GM21390 (cell line): ENCODE measurements around the gene SYTL3.
"Not testable (repeated sequence)": the region's sequence is repeated elsewhere in the genome, so short reads cannot be mapped to it uniquely, and the experiment has no call there.

Experiments
- ATAC-seq: cut with Tn5 transposase; IDR thresholded peaks from one replicate; pipeline ENCODE4 v1.9.1; 2021; ENCODE audit not compliant: unreplicated experiment

Gene SYTL3

GRCh38 chr6:158661156-158661685, 11.4 kb downstream of the SYTL3 start:
- ATAC-seq, result no peak

DNA sequence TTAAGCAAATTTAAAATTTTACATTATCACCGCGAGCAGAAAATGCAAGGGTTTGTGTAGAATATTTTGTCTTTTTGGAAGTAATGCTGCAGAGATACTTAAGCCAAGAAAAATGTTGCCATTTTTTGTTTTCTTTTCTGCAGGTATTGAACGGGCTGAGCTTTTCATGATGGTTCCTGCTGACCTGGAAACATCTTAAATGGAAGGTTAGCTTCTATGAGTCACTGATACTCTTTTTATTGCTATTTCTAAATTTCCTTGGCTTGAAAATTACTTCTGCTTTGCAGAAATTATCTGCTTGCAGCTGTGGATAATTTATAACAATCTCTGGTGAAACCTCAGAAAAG, 12.7 kb downstream of the SYTL3 start:
- no peak for ATAC-seq

DNA sequence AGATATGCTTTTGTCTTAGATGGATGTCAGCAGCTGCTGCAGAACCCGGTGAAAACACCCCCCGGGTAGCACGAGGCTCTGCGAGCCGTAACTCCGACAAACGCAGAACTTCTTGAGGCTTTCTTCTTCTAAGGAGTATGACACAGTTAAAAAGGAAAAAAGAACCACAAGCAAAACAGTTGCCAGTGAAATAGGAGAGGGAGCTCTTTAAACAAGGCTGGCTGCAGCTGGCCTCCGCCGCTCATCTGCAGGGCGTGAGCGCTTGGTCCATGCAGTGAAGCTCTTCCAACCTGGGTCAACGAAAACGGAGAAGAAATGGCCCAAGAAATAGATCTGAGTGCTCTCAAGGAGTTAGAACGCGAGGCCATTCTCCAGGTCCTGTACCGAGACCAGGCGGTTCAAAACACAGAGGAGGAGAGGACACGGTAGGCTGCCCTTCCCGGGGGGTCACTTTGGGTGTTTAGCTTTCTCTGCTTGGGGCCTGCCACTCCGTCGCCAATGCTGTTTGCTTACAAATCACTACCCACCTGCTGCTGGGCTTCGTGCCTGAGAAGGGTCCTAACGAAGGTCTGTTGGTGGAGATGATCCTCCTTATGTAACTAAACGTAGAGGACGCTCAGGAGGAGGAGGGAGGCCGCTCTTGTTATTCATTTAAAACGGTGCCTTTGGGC, 13.2 kb downstream of the SYTL3 start:
- no peak for ATAC-seq

- no peak for ATAC-seq
Observed at GRCh38 chr6:158663625-158664165, 13.8 kb downstream of the SYTL3 start.

- no peak for ATAC-seq
Observed at GRCh38 chr6:158665332-158665731, 15.5 kb downstream of the SYTL3 start.

DNA sequence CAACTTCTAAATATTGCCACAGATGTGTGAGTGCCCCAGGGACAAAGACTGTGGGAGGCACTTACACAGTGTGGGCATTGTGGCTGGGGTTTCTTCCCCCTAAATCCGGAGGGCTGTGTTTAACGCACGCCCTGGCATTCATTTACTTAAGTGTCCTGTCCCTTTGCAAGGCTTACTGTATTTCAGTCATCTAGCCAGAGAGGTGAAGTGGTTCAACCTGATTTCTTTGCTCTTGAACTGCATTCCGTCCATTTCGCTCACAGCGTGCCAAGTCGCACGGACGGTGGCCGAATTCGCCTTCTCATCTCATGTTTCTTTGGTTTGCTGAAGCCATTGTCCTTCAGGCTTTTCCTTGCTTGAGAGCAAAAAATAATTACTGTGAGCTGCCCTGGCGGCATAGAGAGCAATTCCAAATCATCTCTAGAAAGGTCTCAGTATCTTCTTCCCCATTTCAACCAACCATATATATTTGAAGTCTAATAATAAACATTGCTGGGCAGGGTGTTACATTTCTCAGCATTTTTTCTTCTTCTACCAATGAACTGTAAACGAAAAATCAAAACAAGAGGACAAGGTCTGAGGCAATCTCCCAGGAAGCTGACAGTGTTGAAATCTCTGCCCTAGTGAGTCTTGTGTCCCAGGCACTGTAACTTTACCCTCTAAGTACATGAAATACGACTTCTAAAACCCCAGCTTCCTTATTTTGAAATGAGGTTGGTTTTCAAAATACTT, 16.9 kb downstream of the SYTL3 start:
- ATAC-seq, result no peak

GRCh38 chr6:158667360-158667981, 17.6 kb downstream of the SYTL3 start:
- ATAC-seq, result no peak

DNA sequence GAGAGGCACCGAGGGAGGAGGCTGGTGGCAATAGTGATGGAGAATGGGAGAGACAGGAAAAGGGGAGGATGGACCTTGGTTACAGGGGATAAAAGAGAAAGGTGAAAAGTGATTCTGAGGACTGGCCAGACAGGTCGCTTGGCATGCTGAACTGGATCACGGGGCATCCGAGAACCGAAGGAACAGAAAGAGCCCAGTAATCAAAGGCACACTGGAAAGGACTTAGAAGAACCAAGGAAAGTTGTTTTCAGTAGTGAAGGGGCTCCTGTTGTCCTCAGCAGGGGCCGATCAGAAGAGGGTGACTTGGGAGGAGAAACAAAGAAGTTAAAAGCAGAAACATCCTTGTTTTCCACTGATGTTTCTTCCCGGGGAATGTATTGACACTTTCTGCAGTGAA, 18.9 kb downstream of the SYTL3 start:
- no peak for ATAC-seq

DNA sequence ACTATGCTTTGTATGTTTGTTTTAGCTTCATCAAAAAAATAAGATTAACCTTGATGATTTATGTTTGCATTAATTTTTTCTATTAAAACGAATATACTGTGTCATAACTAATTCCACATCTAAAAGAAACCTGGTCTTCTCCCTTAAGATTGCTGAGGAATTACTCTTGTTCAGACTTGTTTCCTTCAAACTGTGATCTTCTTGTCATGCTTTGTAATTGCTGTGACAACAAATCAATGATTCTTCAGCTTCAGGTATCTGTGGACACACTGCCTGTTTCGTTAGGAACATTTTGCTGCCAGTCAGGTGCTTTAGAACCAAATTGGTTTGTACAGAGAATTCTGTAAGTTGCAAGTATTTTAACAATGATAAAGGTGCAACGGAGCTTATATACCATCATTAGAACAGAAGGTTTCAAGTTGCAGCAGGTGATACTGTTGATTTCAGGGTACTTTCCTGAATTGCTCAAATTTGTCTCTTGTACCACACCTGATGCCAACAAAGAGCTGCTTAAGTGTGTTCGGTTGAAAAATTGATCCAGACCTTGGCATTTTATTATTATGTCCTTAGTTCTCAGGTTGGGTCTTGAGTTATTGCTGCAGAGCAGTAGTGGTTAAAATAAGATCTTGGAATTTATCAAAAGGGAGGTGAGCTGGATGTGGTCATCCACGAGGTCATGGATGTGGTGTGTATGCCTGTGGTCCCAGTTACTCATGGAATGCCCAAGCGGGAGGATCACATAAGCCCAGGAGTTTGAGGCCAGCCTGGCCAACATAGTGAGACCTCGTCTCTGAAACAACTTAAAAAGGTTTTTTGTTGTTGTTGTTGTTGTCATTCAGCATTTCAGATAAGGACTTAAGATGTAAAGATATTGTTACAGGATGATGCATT, 19.5 kb downstream of the SYTL3 start:
- no peak for ATAC-seq

GRCh38 chr6:158672119-158672518, 22.3 kb downstream of the SYTL3 start:
- ATAC-seq, result not testable (repeated sequence)

DNA sequence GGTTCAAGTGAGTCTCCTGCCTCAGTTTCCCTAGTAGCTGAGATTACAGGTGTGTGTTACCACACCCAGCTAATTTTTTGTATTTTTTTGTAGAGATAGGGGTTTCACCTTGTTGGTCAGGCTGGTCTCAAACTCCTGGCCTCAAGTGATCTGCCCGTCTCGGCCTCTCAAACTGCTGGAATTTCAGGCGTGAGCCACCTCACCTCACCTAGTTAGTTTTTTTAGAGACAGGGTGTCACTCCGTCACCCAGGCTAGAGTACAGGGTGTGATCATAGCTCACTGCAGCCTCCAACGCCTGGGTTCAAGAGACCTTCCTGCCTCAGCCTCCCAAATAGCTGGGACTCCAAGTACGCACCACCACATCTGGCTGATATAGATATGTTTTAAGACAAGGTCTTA, 22.9 kb downstream of the SYTL3 start:
- no peak for ATAC-seq

DNA sequence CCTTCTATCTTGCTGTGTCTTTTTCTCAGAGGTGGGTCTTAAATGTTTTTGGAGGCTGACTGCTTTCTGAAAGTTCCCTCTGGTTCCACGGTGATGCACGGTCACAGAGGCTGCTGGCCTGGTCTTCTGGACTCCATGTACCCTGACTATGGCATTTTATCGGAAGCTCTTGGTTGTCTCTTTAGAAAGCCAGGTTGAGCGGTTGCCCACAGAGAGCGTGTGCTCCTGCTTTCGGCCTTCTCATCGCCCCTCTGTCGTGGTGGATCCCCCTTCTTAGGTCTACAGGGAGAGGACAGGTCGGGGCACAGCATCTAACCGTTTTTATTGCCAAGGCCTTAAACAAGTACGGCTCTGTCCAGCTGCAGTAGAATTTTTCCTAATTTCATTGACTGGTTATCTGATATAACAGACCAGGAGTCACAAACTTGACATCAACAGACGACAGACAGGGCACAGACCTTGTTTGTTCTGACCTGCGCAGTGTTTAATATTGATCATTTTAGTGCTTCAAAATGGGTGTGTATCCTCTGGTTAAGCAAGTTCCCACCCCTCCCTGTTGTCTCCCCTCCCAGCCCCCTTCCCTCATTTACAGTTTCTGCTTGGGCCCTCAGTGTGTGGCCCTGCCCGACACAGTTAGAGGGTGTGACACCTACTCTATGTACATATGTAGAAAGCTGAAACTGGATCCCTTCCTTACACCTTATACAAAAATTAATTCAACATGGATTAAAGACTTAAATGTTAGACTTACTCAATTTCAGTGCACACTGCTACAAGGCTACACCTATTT, 24.7 kb downstream of the SYTL3 start:
- ATAC-seq, result no peak

DNA sequence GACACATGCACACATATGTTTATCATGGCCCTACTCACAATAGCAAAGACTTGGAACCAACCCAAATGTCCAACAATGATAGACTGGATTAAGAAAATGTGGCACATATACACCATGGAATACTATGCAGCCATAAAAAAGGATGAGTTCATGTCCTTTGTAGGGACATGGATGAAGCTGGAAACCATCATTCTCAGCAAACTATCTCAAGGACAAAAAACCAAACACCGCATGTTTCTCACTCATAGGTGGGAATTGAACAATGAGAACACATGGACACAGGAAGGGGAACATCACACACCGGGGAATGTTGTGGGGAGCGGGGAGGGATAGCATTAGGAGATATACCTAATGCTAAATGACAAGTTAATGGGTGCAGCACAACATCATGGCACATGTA, 27.2 kb downstream of the SYTL3 start:
- not testable (repeated sequence) for ATAC-seq

DNA sequence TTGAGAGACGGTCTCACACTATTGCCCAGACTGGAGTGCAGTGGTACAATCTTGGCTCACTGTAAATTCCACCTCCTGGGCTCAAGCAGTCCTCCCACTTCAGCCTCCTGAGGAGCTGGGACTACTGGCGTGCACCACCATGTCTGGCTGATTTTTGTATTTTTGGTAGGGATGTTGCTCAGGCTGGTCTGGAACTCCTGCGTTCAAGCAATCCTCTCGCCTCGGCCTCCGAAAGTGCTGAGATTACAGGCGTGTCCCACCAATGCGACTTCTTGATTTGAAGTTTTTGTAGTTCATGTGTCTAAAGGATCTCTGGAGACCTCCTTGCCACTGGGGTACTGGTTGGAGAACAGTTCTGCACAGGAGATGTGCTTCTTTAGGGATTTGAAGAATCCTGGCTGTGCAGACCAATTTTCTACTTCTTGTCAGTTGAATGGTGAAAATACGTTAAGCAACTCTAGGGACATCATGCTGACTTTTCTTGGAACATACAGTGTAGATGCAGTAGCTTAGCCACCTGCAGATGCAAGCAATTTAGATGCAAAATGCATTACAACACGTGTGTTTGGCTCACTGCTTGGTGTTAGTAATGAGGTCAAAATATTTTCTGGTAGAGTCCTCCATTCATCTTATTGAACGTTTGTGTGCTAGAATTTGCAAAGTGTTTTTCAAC, 28.2 kb downstream of the SYTL3 start:
- ATAC-seq, result no peak

DNA sequence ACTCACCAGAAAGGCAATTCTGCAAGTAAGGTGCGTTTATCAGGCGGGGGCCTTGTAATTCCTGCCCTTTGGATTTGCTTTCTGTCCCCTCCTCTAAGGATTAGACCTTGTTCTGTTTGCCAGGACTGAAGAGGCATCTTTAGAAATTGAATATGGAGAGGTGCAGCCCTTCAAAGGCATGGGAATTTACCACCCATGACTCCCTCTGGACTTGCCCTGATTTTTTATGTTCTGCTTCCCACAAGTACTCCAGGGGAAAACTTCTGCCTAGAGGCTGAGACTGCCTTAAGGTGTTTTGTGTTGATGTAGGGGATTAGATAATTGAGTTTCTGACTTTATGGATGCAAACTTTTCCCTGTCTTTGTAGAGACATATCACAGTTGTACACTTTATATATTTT, 30.2 kb downstream of the SYTL3 start:
- ATAC-seq, result no peak

GRCh38 chr6:158680481-158680880, 30.6 kb downstream of the SYTL3 start:
- ATAC-seq, result no peak

DNA sequence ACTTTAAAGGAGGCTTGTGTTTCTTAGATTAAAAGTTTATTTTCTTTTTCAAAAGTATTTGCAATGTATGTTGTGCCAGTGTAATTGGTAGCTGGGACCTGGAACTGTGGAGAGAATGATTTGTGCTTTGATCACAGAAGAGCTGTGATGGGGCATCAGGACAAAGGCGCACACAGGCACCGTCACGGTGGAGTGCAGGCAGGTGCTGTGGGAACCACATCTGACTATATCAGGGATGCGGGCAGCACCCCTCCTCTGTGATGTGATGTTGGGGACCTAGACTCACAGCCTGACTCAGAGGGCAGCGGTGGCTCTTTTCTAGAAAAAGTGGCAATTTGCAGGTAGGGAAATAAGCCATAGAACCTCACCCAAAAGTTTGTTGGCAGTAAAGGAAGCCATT, 34.5 kb downstream of the SYTL3 start:
- no peak for ATAC-seq

DNA sequence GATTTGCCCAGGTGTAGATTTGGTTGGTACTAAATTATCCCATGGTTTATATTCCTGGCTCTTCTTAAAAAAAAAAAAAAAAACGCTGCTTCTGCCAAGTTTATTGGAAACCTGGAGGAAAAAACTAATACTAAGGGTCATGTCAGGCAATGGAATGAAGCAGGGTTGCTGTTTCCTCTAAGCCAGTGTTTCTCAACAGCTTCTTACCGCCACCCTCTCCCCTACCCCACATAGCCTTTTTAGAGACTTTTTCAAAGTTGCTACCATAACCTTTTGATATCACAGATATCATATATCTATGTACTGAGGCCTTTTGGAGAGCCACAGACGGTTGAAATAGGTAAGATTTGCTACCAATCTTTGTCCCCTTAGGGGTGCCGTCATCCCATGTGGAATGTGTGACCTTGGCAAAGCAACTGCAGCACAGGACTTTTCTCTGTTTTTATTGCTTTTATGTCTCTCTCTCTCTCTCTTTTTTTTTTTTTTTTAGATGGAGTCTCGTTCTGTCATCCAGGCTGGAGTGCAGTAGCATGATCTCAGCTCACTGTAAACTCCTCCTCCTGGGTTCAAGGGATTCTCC, 35.0 kb downstream of the SYTL3 start:
- no peak for ATAC-seq

DNA sequence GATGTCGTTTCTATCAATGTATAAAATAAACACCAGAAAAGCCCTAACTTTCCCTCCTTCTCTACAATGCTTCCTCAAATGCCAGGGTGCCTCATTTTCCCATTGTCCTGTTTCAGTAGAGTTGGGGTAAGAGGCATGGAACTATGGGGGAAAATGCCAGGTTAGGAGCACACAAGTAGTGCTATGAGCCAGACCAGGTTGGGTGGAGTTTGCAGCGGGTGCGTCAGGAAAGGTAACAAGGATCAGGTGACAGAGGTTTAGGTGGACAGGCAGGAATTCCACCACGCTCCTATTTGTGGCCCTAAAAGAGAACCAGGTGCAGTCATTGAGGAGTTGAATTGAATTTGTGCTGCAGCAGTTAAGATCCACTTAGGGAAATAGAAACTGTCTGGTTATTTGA, 36.5 kb downstream of the SYTL3 start:
- ATAC-seq, result no peak
